Calu3 (cell line): ENCODE measurements around the gene MIOS. TPM values are rescaled to one million over a fixed set of nuclear protein-coding genes. Genes with fewer than 3 reads are reported as not detected.

Source experiments
- BruUV-seq: library from RNA; stranded (reverse); fragments of 400-500 nt; replicated peaks from 2 replicates; lab custom pipeline; 2021; lab: Mats Ljungman, UMichigan
- CTCF ChIA-PET: fragments of 300-600 bp; sonication (Branson Sonifier 250); formaldehyde crosslinking; loops from one replicate; lab custom pipeline; 2022; ENCODE audit warnings: antibody characterized with exemption; lab: Charles Lee
- DNase-seq: peaks from one replicate; pipeline ENCODE4 v3.0.0; 2022
- H3K27ac Mint-ChIP-seq: one replicate; pipeline ENCODE4 v1.8.0; 2022; ENCODE audit warnings: mixed read lengths; ENCODE audit not compliant: unreplicated experiment
- H3K27me3 Mint-ChIP-seq: one replicate; pipeline ENCODE4 v1.8.0; 2022; ENCODE audit warnings: mixed read lengths; ENCODE audit not compliant: unreplicated experiment
- H3K36me3 Mint-ChIP-seq: one replicate; pipeline ENCODE4 v1.8.0; 2022; ENCODE audit warnings: mild to moderate bottlenecking, moderate library complexity, mixed read lengths; ENCODE audit not compliant: insufficient read depth, unreplicated experiment
- H3K4me1 Mint-ChIP-seq: one replicate; pipeline ENCODE4 v1.8.0; 2022; ENCODE audit warnings: mild to moderate bottlenecking, low read depth, mixed read lengths; ENCODE audit not compliant: unreplicated experiment
- H3K4me3 Mint-ChIP-seq: one replicate; pipeline ENCODE4 v1.8.0; 2022; ENCODE audit warnings: mild to moderate bottlenecking, low read depth, moderate library complexity, mixed read lengths; ENCODE audit not compliant: unreplicated experiment
- H3K9me3 Mint-ChIP-seq: one replicate; pipeline ENCODE4 v1.8.0; 2022; ENCODE audit warnings: low read depth, mixed read lengths; ENCODE audit not compliant: unreplicated experiment
- CTCF ChIP-seq: fragments of 200-600 bp; IDR thresholded peaks from one replicate; pipeline ENCODE4 v1.8.0; 2022; ENCODE audit warnings: antibody characterized with exemption; ENCODE audit not compliant: unreplicated experiment
- intact Hi-C: fragments of 100-400 bp; cut with micrococcal nuclease; formaldehyde crosslinking; loops from one replicate; pipeline ENCODE4 v1.10.0; 2022; ENCODE audit not compliant: unreplicated experiment
- total RNA-seq: library from RNA; stranded (reverse); gene quantifications from 2 replicates; pipeline ENCODE4 v1.2.3, GENCODE V29; 2022

The MIOS gene
- total RNA-seq, 1 experiment from 2014 or later: 38.2 TPM

- no peak overlapping the region for H3K4me3 Mint-ChIP-seq
- TF ChIP-seq CTCF: no peak
- no peaks in the 10 kb centered on the region for H3K9me3 Mint-ChIP-seq
- no TSS peak for BruUV-seq
- H3K4me1 Mint-ChIP-seq: peaks cover 11% of the 10 kb centered on the region
- CTCF ChIA-PET: no interaction called here
- no peak overlapping the region for H3K27ac Mint-ChIP-seq
- intact Hi-C loops: no loop called here
- no peaks in the 10 kb centered on the region for H3K27me3 Mint-ChIP-seq
- DNase-seq: no peak
- H3K36me3 Mint-ChIP-seq: no peaks in the 10 kb centered on the region
Measured at GRCh38 chr7:7536396-7537019, 30.2 kb upstream of the MIOS start.

- Mint-ChIP-seq H3K27me3 (no peaks in the 10 kb centered on the region), H3K27ac (no peak overlapping the region), H3K4me1 (peaks cover 23% of the 10 kb centered on the region), H3K4me3 (no peak overlapping the region), H3K9me3 (no peaks in the 10 kb centered on the region), H3K36me3 (no peaks in the 10 kb centered on the region)
- intact Hi-C loops: loop anchor here (1.0 kb wide), 1 partner anchor 113 kb away; no protein-coding TSS in a partner anchor
- no peak for TF ChIP-seq CTCF
- CTCF ChIA-PET: no interaction called here
- DNase-seq: no peak
- BruUV-seq: no TSS peak
Measured at GRCh38 chr7:7537711-7538110, 29.0 kb upstream of the MIOS start.

GRCh38 chr7:7539152-7539551 lies 27.5 kb upstream of the MIOS start:
- Mint-ChIP-seq H3K4me3 (no peak overlapping the region), H3K27ac (no peak overlapping the region), H3K27me3 (no peaks in the 10 kb centered on the region), H3K36me3 (no peaks in the 10 kb centered on the region), H3K9me3 (no peaks in the 10 kb centered on the region), H3K4me1 (peaks cover 24% of the 10 kb centered on the region)
- TF ChIP-seq CTCF: no peak
- no TSS peak for BruUV-seq
- intact Hi-C loops: no loop called here
- CTCF ChIA-PET: interaction anchor here (0.7 kb wide), 1 partner anchor 111 kb away, joined by 3 read pairs; no protein-coding TSS in a partner anchor
- DNase-seq: no peak

GRCh38 chr7:7539711-7540110 lies 27.0 kb upstream of the MIOS start:
- H3K27me3 Mint-ChIP-seq: no peaks in the 10 kb centered on the region
- no peaks in the 10 kb centered on the region for H3K9me3 Mint-ChIP-seq
- intact Hi-C loops: loop anchor here (2.0 to 5.0 kb wide), 3 partner anchors 357 to 572 kb away; partner anchors contain the start of gene C1GALT1
- H3K4me1 Mint-ChIP-seq: peaks cover 24% of the 10 kb centered on the region
- H3K4me3 Mint-ChIP-seq: no peak overlapping the region
- TF ChIP-seq CTCF: no peak
- no peak overlapping the region for H3K27ac Mint-ChIP-seq
- CTCF ChIA-PET: no interaction called here
- no peak for DNase-seq
- BruUV-seq: no TSS peak
- no peaks in the 10 kb centered on the region for H3K36me3 Mint-ChIP-seq
